CD4-positive, CD25-positive, alpha-beta regulatory T cell (primary cell): ENCODE data around the gene RACGAP1. TPM values are rescaled to one million over a fixed set of nuclear protein-coding genes. Genes with fewer than 3 reads are reported as not detected.

ENCODE experiments used
- ATAC-seq, 2 donors: fragments of 150-1000 bp; cut with Tn5 transposase; one replicate each; pipeline ENCODE4 v1.10.0; 2021; ENCODE audit warnings: low read depth in 2 of 2, moderate number of reproducible peaks in 2 of 2, moderate library complexity in 1 of 2
- DNase-seq, 3 donors: peaks; one replicate each; pipeline versions ENCODE4 v3.0.0 to v3.0.0-alpha.2; 2012 to 2022; ENCODE audit warnings: mixed read lengths in 1 of 3
- H3K27ac ChIP-seq: one replicate; pipeline ENCODE4 v1.7.0; 2013; ENCODE audit warnings: mild to moderate bottlenecking, low read length; ENCODE audit not compliant: insufficient read depth, poor library complexity, severe bottlenecking
- H3K27me3 ChIP-seq: one replicate; pipeline ENCODE4 v1.7.0; 2013; ENCODE audit warnings: low read length; ENCODE audit not compliant: control insufficient read depth, insufficient read depth
- H3K36me3 ChIP-seq: one replicate; pipeline ENCODE4 v1.7.0; 2013; ENCODE audit warnings: mild to moderate bottlenecking, low read length, moderate library complexity; ENCODE audit not compliant: control insufficient read depth, insufficient read depth
- H3K4me1 ChIP-seq: 2 replicates; pipeline ENCODE4 v1.7.0; 2013; ENCODE audit warnings: mild to moderate bottlenecking, low read length; ENCODE audit not compliant: insufficient read depth, control insufficient read depth, poor library complexity, severe bottlenecking
- H3K4me3 ChIP-seq: one replicate; pipeline ENCODE4 v1.7.0; 2013; ENCODE audit warnings: low read depth, mild to moderate bottlenecking, low read length, moderate library complexity
- H3K9me3 ChIP-seq, 2 experiments: 1 replicate in 1 of 2; 2 replicates in 1 of 2; pipeline ENCODE4 v1.7.0; 2013; ENCODE audit warnings: low read length in 2 of 2, mild to moderate bottlenecking in 1 of 2, moderate library complexity in 1 of 2; ENCODE audit not compliant: control insufficient read depth in 2 of 2
- H3K27ac Mint-ChIP-seq, 3 donors: one replicate each; pipeline ENCODE4 v1.8.0; 2020 to 2022; ENCODE audit warnings: mild to moderate bottlenecking in 3 of 3, mixed read lengths in 3 of 3, moderate library complexity in 2 of 3
- H3K27me3 Mint-ChIP-seq: one replicate; pipeline ENCODE4 v1.8.0; 2022; ENCODE audit warnings: mild to moderate bottlenecking, mixed read lengths
- H3K36me3 Mint-ChIP-seq: one replicate; pipeline ENCODE4 v1.8.0; 2020; ENCODE audit warnings: mixed read lengths
- H3K4me1 Mint-ChIP-seq, 4 donors: one replicate each; pipeline ENCODE4 v1.8.0; 2020 to 2022; ENCODE audit warnings: mixed read lengths in 4 of 4, mild to moderate bottlenecking in 1 of 4
- H3K4me3 Mint-ChIP-seq, 4 donors: one replicate each; pipeline ENCODE4 v1.8.0; 2020 to 2022; ENCODE audit warnings: mild to moderate bottlenecking in 4 of 4, mixed read lengths in 4 of 4, moderate library complexity in 3 of 4
- H3K9me3 Mint-ChIP-seq, 7 donors: one replicate each; pipeline ENCODE4 v1.8.0; 2020 to 2022; ENCODE audit warnings: mixed read lengths in 7 of 7, mild to moderate bottlenecking in 3 of 7, moderate library complexity in 2 of 7
- polyA plus RNA-seq, 4 donors: library from polyadenylated mRNA; unstranded; fragments of 300-500 nt; fragmentation: Illumina TruSeq; gene quantifications; one replicate each; pipeline ENCODE4 v1.2.3, GENCODE V29; 2021
- total RNA-seq: library from RNA; stranded (reverse); gene quantifications from one replicate; pipeline ENCODE4 v1.2.3, GENCODE V29; 2022

The RACGAP1 gene
- total and polyA plus RNA-seq, 5 donors from 2014 or later: 17.1 to 22.9 (median 17.4) TPM

GRCh38 chr12:50059440-50060119, 34.3 kb upstream of the RACGAP1 start:
- peaks cover 8% of the 10 kb centered on the region for H3K27me3 ChIP-seq
- peaks cover 31% of the 10 kb centered on the region for H3K4me1 ChIP-seq
- DNase-seq (peak; percentile 19 to 80 (median 20)), ATAC-seq (peak; percentile 69 to 72)
- H3K4me3 ChIP-seq: no peak overlapping the region
- no peaks in the 10 kb centered on the region for H3K9me3 ChIP-seq
- H3K4me1 Mint-ChIP-seq: peaks cover 0 to 45% (median 26%) of the 10 kb centered on the region in 4 donors
- H3K27me3 Mint-ChIP-seq: peaks cover 36% of the 10 kb centered on the region
- H3K27ac Mint-ChIP-seq: peak overlapping the region; percentile 21 to 90 (median 77)
- H3K36me3 ChIP-seq: no peaks in the 10 kb centered on the region
- no peak overlapping the region for H3K27ac ChIP-seq
- H3K36me3 Mint-ChIP-seq: no peaks in the 10 kb centered on the region
- H3K4me3 Mint-ChIP-seq: peak overlapping the region in 3 of 4 donors; percentile 61 to 82 (median 67)
- no peaks in the 10 kb centered on the region for H3K9me3 Mint-ChIP-seq

DNA sequence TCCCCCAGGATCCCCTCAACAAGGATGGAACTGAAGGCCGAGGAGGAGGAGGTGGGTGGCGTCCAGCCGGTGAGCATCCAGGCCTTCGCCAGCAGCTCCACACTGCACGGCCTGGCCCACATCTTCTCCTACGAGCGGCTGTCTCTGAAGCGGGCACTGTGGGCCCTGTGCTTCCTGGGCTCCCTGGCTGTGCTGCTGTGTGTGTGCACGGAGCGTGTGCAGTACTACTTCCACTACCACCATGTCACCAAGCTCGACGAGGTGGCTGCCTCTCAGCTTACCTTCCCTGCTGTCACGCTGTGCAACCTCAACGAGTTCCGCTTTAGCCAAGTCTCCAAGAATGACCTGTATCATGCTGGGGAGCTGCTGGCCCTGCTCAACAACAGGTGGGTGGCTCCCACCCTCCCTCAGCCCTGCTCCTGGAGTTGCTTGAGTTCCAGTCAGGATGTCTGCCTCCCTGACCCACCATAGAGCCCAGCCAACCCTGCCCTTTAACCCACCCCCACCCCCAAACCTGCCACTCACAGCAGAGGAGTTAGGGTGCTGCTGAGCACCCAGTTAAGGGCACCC, 33.5 kb upstream of the RACGAP1 start:
- Histone ChIP-seq H3K4me3 (no peak overlapping the region), H3K27ac (no peak overlapping the region), H3K27me3 (peaks cover 8% of the 10 kb centered on the region), H3K4me1 (peaks cover 31% of the 10 kb centered on the region), H3K9me3 (no peaks in the 10 kb centered on the region), H3K36me3 (no peaks in the 10 kb centered on the region)
- no peak for ATAC-seq
- Mint-ChIP-seq H3K27ac (peak overlapping the region in 2 of 3 donors; percentile 21 to 77), H3K36me3 (no peaks in the 10 kb centered on the region), H3K9me3 (no peaks in the 10 kb centered on the region), H3K4me1 (peaks cover 0 to 45% (median 26%) of the 10 kb centered on the region in 4 donors), H3K4me3 (peak overlapping the region; percentile 35 to 82 (median 72)), H3K27me3 (peaks cover 35% of the 10 kb centered on the region)
- peak in 1 of 3 donors; percentile 53 for DNase-seq

DNA sequence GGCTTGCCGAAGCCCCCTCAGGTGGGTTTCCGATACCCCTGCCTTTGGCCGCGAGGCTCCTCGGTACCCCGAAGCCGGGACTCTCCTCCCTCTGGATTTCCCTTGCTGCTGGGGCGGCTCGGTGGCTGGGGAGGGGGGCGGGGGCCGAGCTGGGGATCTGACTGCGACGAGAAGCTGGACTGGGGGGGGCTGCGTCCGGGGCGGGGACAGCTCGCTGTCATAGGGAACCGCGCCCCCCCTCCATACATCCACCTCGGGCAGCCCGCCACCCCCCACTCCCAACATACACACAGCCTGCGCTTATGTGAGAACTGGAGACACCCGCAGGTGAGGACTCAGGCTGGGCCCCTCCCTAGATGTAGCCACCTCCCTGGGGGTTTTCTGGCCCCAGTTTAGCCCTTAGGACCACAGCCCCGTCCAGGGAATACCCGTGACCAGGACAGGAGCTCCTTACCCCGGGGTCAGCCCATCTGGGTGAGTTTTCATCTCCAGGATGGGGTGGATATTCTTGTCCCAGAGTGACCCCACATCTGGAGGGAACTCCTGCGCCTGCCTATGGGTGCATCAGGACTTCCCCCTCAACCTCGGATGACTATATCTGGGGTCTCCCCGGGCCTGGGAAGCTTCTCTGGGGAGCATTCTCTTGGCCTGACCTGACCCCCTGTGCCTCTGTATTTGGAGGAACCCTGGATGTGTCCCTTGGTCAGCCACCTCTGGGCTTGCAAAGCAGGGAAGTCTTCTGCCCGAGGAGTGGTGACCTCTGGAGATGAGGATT, 32.8 kb upstream of the RACGAP1 start:
- peak in 1 of 3 donors; percentile 24 for DNase-seq
- peaks cover 8% of the 10 kb centered on the region for H3K27me3 ChIP-seq
- Mint-ChIP-seq H3K36me3 (no peaks in the 10 kb centered on the region), H3K27ac (peak overlapping the region in 1 of 3 donors; percentile 77), H3K9me3 (no peaks in the 10 kb centered on the region), H3K27me3 (peaks cover 39% of the 10 kb centered on the region), H3K4me3 (peak overlapping the region in 3 of 4 donors; percentile 35 to 73 (median 70)), H3K4me1 (peaks cover 0 to 45% (median 26%) of the 10 kb centered on the region in 4 donors)
- no peak for ATAC-seq
- H3K9me3 ChIP-seq: no peaks in the 10 kb centered on the region
- peaks cover 31% of the 10 kb centered on the region for H3K4me1 ChIP-seq
- H3K36me3 ChIP-seq: no peaks in the 10 kb centered on the region
- H3K4me3 ChIP-seq: no peak overlapping the region
- no peak overlapping the region for H3K27ac ChIP-seq

- Mint-ChIP-seq H3K4me1 (peaks cover 0 to 45% (median 26%) of the 10 kb centered on the region in 4 donors), H3K4me3 (peak within 1 kb of the TSS; percentile 70 to 89 (median 82))
- no peak within 1 kb of the TSS for H3K27ac ChIP-seq
Observed at GRCh38 chr12:50057000-50057841, 31.9 kb upstream of the RACGAP1 start, which contains the start of gene ASIC1. Gene ASIC1, plus strand, starts transcription at chr12:50057596. Its CDS starts 1,171 bp downstream, at chr12:50058767.

GRCh38 chr12:50056639-50056976, 31.3 kb upstream of the RACGAP1 start:
- peaks cover 0 to 43% (median 26%) of the 10 kb centered on the region in 4 donors for H3K4me1 Mint-ChIP-seq
- ATAC-seq (no peak), DNase-seq (no peak)
- H3K4me3 Mint-ChIP-seq: peak overlapping the region; percentile 70 to 89 (median 82)
- peaks cover 31% of the 10 kb centered on the region for H3K4me1 ChIP-seq
- H3K36me3 ChIP-seq: no peaks in the 10 kb centered on the region
- H3K27me3 Mint-ChIP-seq: peaks cover 53% of the 10 kb centered on the region
- peak overlapping the region; percentile 45 for H3K4me3 ChIP-seq
- no peaks in the 10 kb centered on the region for H3K9me3 ChIP-seq
- peaks cover 15% of the 10 kb centered on the region for H3K27me3 ChIP-seq
- no peak overlapping the region for H3K27ac ChIP-seq
- H3K9me3 Mint-ChIP-seq: no peaks in the 10 kb centered on the region
- no peaks in the 10 kb centered on the region for H3K36me3 Mint-ChIP-seq
- peak overlapping the region in 2 of 3 donors; percentile 26 to 47 for H3K27ac Mint-ChIP-seq

More at GRCh38 chr12:50057000-50057841, 31.9 kb upstream of the RACGAP1 start, which contains the start of gene ASIC1:
- H3K9me3 Mint-ChIP-seq: no peaks in the 10 kb centered on the region
- peak within 1 kb of the TSS; percentile 45 for H3K4me3 ChIP-seq
- H3K27me3 Mint-ChIP-seq: peaks cover 47% of the 10 kb centered on the region
- no peaks in the 10 kb centered on the region for H3K36me3 Mint-ChIP-seq
- H3K4me1 ChIP-seq: peaks cover 31% of the 10 kb centered on the region
- DNase-seq (peak; percentile 11 to 57 (median 38)), ATAC-seq (peak; percentile 30 to 31)
- peaks cover 12% of the 10 kb centered on the region for H3K27me3 ChIP-seq
- H3K36me3 ChIP-seq: no peaks in the 10 kb centered on the region
- peak within 1 kb of the TSS in 2 of 3 donors; percentile 26 to 77 for H3K27ac Mint-ChIP-seq
- no peaks in the 10 kb centered on the region for H3K9me3 ChIP-seq

DNA sequence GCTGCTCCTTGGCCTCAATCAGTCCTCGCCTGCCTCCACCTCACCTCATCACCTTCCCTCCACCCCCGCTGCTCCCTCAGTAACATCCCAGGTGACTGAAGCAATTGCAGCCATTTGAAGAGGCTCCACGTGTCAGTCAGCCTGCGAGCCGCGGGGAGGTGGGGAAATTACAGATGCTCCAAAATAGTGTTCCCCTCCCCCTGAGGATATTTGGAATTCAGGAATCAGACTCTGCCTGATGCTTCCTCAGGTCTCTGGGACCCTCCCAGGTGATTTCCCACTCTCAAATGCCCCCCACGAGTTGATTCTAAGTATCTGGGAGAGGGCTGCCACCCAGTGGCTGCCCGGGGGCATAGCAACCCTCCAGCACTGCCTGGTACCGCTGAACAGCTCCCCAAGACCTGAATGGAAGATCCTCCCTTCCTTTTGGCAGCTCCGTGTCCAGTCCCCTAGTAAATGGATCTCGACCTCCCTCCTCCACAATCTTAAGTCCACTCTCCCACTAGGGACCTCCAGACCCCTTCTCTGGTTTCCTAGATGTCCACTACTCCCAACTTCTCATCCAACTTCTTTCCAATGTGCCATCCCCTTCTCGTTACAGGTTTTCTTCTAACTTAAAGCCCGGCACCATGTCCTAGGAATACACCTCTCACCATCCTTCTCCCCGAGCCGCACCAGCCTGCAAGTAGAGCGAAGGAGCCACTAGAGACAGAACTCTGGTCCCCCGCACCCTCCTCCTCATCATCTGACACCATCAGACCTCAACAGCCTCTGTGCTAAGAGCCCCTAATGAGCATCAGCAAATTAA, 30.7 kb upstream of the RACGAP1 start:
- H3K4me3 Mint-ChIP-seq: peak overlapping the region; percentile 69 to 78 (median 72)
- no peak overlapping the region for H3K4me3 ChIP-seq
- no peaks in the 10 kb centered on the region for H3K9me3 Mint-ChIP-seq
- no peak overlapping the region for H3K27ac ChIP-seq
- H3K36me3 ChIP-seq: no peaks in the 10 kb centered on the region
- peaks cover 31% of the 10 kb centered on the region for H3K4me1 ChIP-seq
- H3K9me3 ChIP-seq: no peaks in the 10 kb centered on the region
- DNase-seq (peak; percentile 30 to 72 (median 61)), ATAC-seq (peak; percentile 48 to 49)
- peak overlapping the region in 1 of 3 donors; percentile 40 for H3K27ac Mint-ChIP-seq
- no peaks in the 10 kb centered on the region for H3K36me3 Mint-ChIP-seq
- peaks cover 0 to 47% (median 24%) of the 10 kb centered on the region in 4 donors for H3K4me1 Mint-ChIP-seq
- H3K27me3 Mint-ChIP-seq: peaks cover 53% of the 10 kb centered on the region
- H3K27me3 ChIP-seq: peaks cover 12% of the 10 kb centered on the region
